K562 (cell line): ENCODE measurements around the gene SCARF2. TPM values are rescaled to one million over a fixed set of nuclear protein-coding genes. Genes with fewer than 3 reads are reported as not detected.

Source experiments
- BRCA1 ChIP-seq, 2 experiments: fragments of 450-650 bp in 1 of 2; sonication (generic) in 1 of 2; formaldehyde crosslinking in 1 of 2; IDR thresholded peaks; 2 replicates each; pipeline versions ENCODE4 v1.5.0 to v1.6.1; 2017 to 2020; ENCODE audit warnings: mild to moderate bottlenecking in 1 of 2, missing genetic modification reagents in 1 of 2
- CC2D1A ChIP-seq: fragments of 450-650 bp; IDR thresholded peaks from 2 replicates; pipeline ENCODE4 v1.6.1; 2017; ENCODE audit warnings: mild to moderate bottlenecking
- CHD2 ChIP-seq: IDR thresholded peaks from 2 replicates; pipeline ENCODE4 v1.6.1; 2011; ENCODE audit warnings: low read depth, low read length
- FOXP4 ChIP-seq: sonication (generic); formaldehyde crosslinking; IDR thresholded peaks from 2 replicates; pipeline ENCODE4 v1.8.0; 2022; ENCODE audit warnings: mild to moderate bottlenecking, missing genetic modification reagents, borderline replicate concordance
- FUS ChIP-seq: fragments of 200-400 bp; formaldehyde crosslinking; optimal IDR thresholded peaks from 2 replicates; pipeline ENCODE3; 2017; ENCODE audit warnings: low read depth, low read length
- HDAC6 ChIP-seq: IDR thresholded peaks from 2 replicates; pipeline ENCODE4 v1.6.1; 2012; ENCODE audit warnings: low read depth, mild to moderate bottlenecking, control low read depth, inconsistent platforms, low read length, moderate library complexity
- HIVEP1 ChIP-seq: fragments of 250-450 bp; sonication (Bioruptor Pico); IDR thresholded peaks from 2 replicates; pipeline ENCODE4 v1.4.0; 2020; ENCODE audit warnings: mild to moderate bottlenecking
- HMG20A ChIP-seq: fragments of 450-650 bp; formaldehyde crosslinking; conservative IDR thresholded peaks from 2 replicates; pipeline ENCODE4 v1.4.0; 2020; ENCODE audit warnings: mild to moderate bottlenecking, mixed read lengths
- ILK ChIP-seq: fragments of 450-650 bp; IDR thresholded peaks from 2 replicates; pipeline ENCODE4 v1.6.1; 2016; ENCODE audit warnings: missing genetic modification characterization, low read depth, mild to moderate bottlenecking, missing compliant biosample characterization, moderate library complexity, borderline replicate concordance
- MTF1 ChIP-seq: fragments of 250-450 bp; sonication (Bioruptor Pico); IDR thresholded peaks from 2 replicates; pipeline ENCODE4 v1.9.0; 2021; ENCODE audit warnings: moderate library complexity, mild to moderate bottlenecking, inconsistent platforms, borderline replicate concordance
- POLR2AphosphoS2 ChIP-seq: IDR thresholded peaks from 2 replicates; pipeline ENCODE4 v1.6.1; 2012; ENCODE audit warnings: low read length, improper control_type of control experiment
- RAD51 ChIP-seq: fragments of 450-650 bp; IDR thresholded peaks from 2 replicates; pipeline ENCODE4 v1.7.1; 2016; ENCODE audit warnings: low read depth, mild to moderate bottlenecking, borderline replicate concordance
- RFX7 ChIP-seq: fragments of 250-450 bp; sonication (Bioruptor Pico); IDR thresholded peaks from 2 replicates; pipeline ENCODE4 v1.5.1; 2021; ENCODE audit warnings: mild to moderate bottlenecking
- SAP30 ChIP-seq: fragments of 200-600 bp; sonication (generic); IDR thresholded peaks from 2 replicates; pipeline ENCODE4 v1.6.1; 2012; ENCODE audit warnings: borderline replicate concordance, low read depth, mild to moderate bottlenecking, moderate library complexity, low read length, control low read depth, inconsistent platforms; ENCODE audit not compliant: insufficient read depth, poor library complexity, severe bottlenecking
- TFE3 ChIP-seq: fragments of 450-650 bp; formaldehyde crosslinking; IDR thresholded peaks from 2 replicates; pipeline ENCODE4 v1.4.0; 2020; ENCODE audit warnings: mild to moderate bottlenecking, mixed read lengths
- TSC22D4 ChIP-seq: fragments of 450-650 bp; IDR thresholded peaks from 2 replicates; pipeline ENCODE4 v1.6.1; 2016; ENCODE audit warnings: missing genetic modification characterization, missing biosample characterization, control low read depth
- ZBTB7A ChIP-seq: IDR thresholded peaks from 2 replicates; pipeline ENCODE4 v1.6.1; 2011; ENCODE audit warnings: low read depth, mild to moderate bottlenecking, low read length, moderate library complexity, borderline replicate concordance; ENCODE audit not compliant: control insufficient read depth
- ZNF133 ChIP-seq: fragments of 250-450 bp; sonication (Bioruptor Pico); IDR thresholded peaks from 2 replicates; pipeline ENCODE4 v1.4.0; 2020; ENCODE audit warnings: mild to moderate bottlenecking
- ZNF589 ChIP-seq: fragments of 200-800 bp; sonication (Bioruptor generic); IDR thresholded peaks from 2 replicates; pipeline ENCODE4 v1.6.1; 2016; ENCODE audit warnings: low read depth, missing genetic modification characterization, missing compliant biosample characterization
- polyA plus RNA-seq, 8 experiments: library from polyadenylated mRNA; depleted of rRNA in 4 of 8; stranded (reverse) in 5 of 8; unstranded in 3 of 8; fragments of >200 nt; fragmentation: Nextera tagmentation in 2 of 8; fragmentation: Illumina TruSeq in 1 of 8; extraction: Ambion mirVana in 2 of 8; extraction: Trizol in 1 of 8; gene quantifications; 2 replicates each; pipeline versions ENCODE4 v1.2.1 to v1.2.3, GENCODE V29; 2011 to 2014; ENCODE audit warnings: inconsistent platforms in 1 of 8, missing spikeins in 1 of 8
- total RNA-seq, 7 experiments: library from RNA; depleted of rRNA in 6 of 7; stranded (reverse); fragments of >200 nt in 6 of 7; fragmentation: Illumina TruSeq in 2 of 7; extraction: Trizol in 2 of 7; gene quantifications; 2 replicates each; pipeline versions ENCODE4 v1.2.1 to v1.2.3, GENCODE V29; 2011 to 2021; ENCODE audit warnings: low replicate concordance in 1 of 7
- TF ChIP-seq, protein P1 (sequence below): IDR thresholded peaks from 3 replicates; pipeline ENCODE4 v1.6.1; 2011; ENCODE audit warnings: borderline replicate concordance, mild to moderate bottlenecking, moderate library complexity; ENCODE audit not compliant: insufficient read length; ENCODE audit errors: extremely low read depth

The SCARF2 gene
- total and polyA plus RNA-seq, 9 of the 15 experiments (the other 6 are each of a cell fraction or from before 2014, with no cell fraction given) = 0.06 to 0.32 (median 0.21) TPM; not detected in 5

- no peak for TF ChIP-seq FOXP4
- no peak for TF ChIP-seq ZNF133 (CRISPR knock-in tag)
- peak; percentile 35; the same call in 1 of the 2 replicates for TF ChIP-seq CHD2
- no peak for TF ChIP-seq BRCA1 (IDR thresholded peaks at IDR 0.05)
- no peak for TF ChIP-seq BRCA1 (CRISPR knock-in tag; IDR thresholded peaks at IDR 0.05)
- TF ChIP-seq RAD51 = no peak
- TF ChIP-seq ZNF589 (CRISPR knock-in tag) = no peak
- no peak for TF ChIP-seq HIVEP1 (CRISPR knock-in tag)
- peak; percentile 69; the same call in 1 of the 2 replicates for TF ChIP-seq ZBTB7A
- no peak for TF ChIP-seq MTF1 (CRISPR knock-in tag)
- TF ChIP-seq TSC22D4 = no peak
- TF ChIP-seq SAP30 = no peak
- TF ChIP-seq RFX7 (CRISPR knock-in tag) = no peak
- no peak for TF ChIP-seq HDAC6
- TF ChIP-seq ILK (tag) = no peak
- no peak for TF ChIP-seq FUS
- no peak for TF ChIP-seq POLR2AphosphoS2
- TF ChIP-seq TFE3 = no peak
- TF ChIP-seq, protein P1, sequence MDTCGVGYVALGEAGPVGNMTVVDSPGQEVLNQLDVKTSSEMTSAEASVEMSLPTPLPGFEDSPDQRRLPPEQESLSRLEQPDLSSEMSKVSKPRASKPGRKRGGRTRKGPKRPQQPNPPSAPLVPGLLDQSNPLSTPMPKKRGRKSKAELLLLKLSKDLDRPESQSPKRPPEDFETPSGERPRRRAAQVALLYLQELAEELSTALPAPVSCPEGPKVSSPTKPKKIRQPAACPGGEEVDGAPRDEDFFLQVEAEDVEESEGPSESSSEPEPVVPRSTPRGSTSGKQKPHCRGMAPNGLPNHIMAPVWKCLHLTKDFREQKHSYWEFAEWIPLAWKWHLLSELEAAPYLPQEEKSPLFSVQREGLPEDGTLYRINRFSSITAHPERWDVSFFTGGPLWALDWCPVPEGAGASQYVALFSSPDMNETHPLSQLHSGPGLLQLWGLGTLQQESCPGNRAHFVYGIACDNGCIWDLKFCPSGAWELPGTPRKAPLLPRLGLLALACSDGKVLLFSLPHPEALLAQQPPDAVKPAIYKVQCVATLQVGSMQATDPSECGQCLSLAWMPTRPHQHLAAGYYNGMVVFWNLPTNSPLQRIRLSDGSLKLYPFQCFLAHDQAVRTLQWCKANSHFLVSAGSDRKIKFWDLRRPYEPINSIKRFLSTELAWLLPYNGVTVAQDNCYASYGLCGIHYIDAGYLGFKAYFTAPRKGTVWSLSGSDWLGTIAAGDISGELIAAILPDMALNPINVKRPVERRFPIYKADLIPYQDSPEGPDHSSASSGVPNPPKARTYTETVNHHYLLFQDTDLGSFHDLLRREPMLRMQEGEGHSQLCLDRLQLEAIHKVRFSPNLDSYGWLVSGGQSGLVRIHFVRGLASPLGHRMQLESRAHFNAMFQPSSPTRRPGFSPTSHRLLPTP = no peak
- TF ChIP-seq HMG20A (CRISPR knock-in tag) = no peak
- peak; percentile 30; the same call in 1 of the 2 replicates for TF ChIP-seq CC2D1A
Observed at GRCh38 chr22:20424932-20425565, 12.6 kb downstream of the SCARF2 start (continued).
